H9 (cell line): Measurements from ENCODE around the gene OR13J1. TPM values are rescaled to one million over a fixed set of nuclear protein-coding genes. Genes with fewer than 3 reads are reported as not detected.
A peak's percentile ranks its signal among the peaks of the same experiment; 100 is the strongest.

Experiments used
- DNase-seq: peaks from one replicate; pipeline ENCODE4 v3.0.0-alpha.2; 2017
- H2AFZ ChIP-seq: one replicate; pipeline ENCODE4 v1.6.1; 2013; ENCODE audit warnings: mild to moderate bottlenecking, low read length, control low read depth, moderate library complexity
- H2AK5ac ChIP-seq: 2 replicates; pipeline ENCODE4 v1.6.1; 2013; ENCODE audit warnings: low read length, control low read depth, mixed read lengths; ENCODE audit not compliant: insufficient read length
- H2BK120ac ChIP-seq: one replicate; pipeline ENCODE4 v1.6.1; 2013; ENCODE audit warnings: low read depth, mild to moderate bottlenecking, low read length, control low read depth, inconsistent platforms; ENCODE audit not compliant: poor library complexity, severe bottlenecking
- H2BK12ac ChIP-seq: 2 replicates; pipeline ENCODE4 v1.6.1; 2013; ENCODE audit warnings: low read length, control low read depth, mixed read lengths, low read depth; ENCODE audit not compliant: insufficient read length
- H2BK15ac ChIP-seq: 2 replicates; pipeline ENCODE4 v1.6.1; 2013; ENCODE audit warnings: low read depth, low read length, control low read depth
- H2BK20ac ChIP-seq: one replicate; pipeline ENCODE4 v1.6.1; 2013; ENCODE audit warnings: low read depth, mild to moderate bottlenecking, low read length, control low read depth, inconsistent platforms; ENCODE audit not compliant: poor library complexity, severe bottlenecking
- H2BK5ac ChIP-seq: 2 replicates; pipeline ENCODE4 v1.6.1; 2013; ENCODE audit warnings: low read length, control low read depth, mixed read lengths; ENCODE audit not compliant: insufficient read length
- H3K14ac ChIP-seq: 2 replicates; pipeline ENCODE4 v1.6.1; 2013; ENCODE audit warnings: low read length, control low read depth; ENCODE audit not compliant: insufficient read depth
- H3K18ac ChIP-seq: 2 replicates; pipeline ENCODE4 v1.6.1; 2013; ENCODE audit warnings: low read depth, mild to moderate bottlenecking, mixed read lengths, low read length, control low read depth; ENCODE audit not compliant: insufficient read length
- H3K23ac ChIP-seq: 2 replicates; pipeline ENCODE4 v1.6.1; 2013; ENCODE audit warnings: low read length, control low read depth, mixed read lengths, low read depth; ENCODE audit not compliant: insufficient read length
- H3K23me2 ChIP-seq: 2 replicates; pipeline ENCODE4 v1.6.1; 2013; ENCODE audit warnings: low read depth, mild to moderate bottlenecking, mixed read lengths, low read length, control low read depth; ENCODE audit not compliant: insufficient read length, poor library complexity, severe bottlenecking
- H3K27ac ChIP-seq: 2 replicates; pipeline ENCODE4 v1.5.1; 2013; ENCODE audit warnings: low read length, control low read depth, mixed read lengths, low read depth; ENCODE audit not compliant: insufficient read length
- H3K27me3 ChIP-seq: 2 replicates; pipeline ENCODE4 v1.6.1; 2013; ENCODE audit warnings: low read length, control low read depth, inconsistent platforms; ENCODE audit not compliant: insufficient read depth
- H3K4ac ChIP-seq: 2 replicates; pipeline ENCODE4 v1.6.1; 2013; ENCODE audit warnings: low read depth, mild to moderate bottlenecking, control low read depth, inconsistent platforms, low read length, moderate library complexity
- H3K4me1 ChIP-seq: 2 replicates; pipeline ENCODE4 v1.6.1; 2013; ENCODE audit warnings: low read length, control low read depth, inconsistent platforms; ENCODE audit not compliant: insufficient read depth
- H3K4me2 ChIP-seq: 2 replicates; pipeline ENCODE4 v1.6.1; 2013; ENCODE audit warnings: low read length, control low read depth, mixed read lengths; ENCODE audit not compliant: insufficient read length, insufficient read depth
- H3K56ac ChIP-seq: 2 replicates; pipeline ENCODE4 v1.6.1; 2013; ENCODE audit warnings: low read depth, mild to moderate bottlenecking, mixed read lengths, low read length, control low read depth; ENCODE audit not compliant: insufficient read length
- H3K79me1 ChIP-seq: 2 replicates; pipeline ENCODE4 v1.6.1; 2013; ENCODE audit warnings: low read depth, mild to moderate bottlenecking, moderate library complexity, low read length, control low read depth, inconsistent platforms; ENCODE audit not compliant: insufficient read depth, poor library complexity, severe bottlenecking
- H3K79me2 ChIP-seq: 2 replicates; pipeline ENCODE4 v1.6.1; 2013; ENCODE audit warnings: low read length, control low read depth, inconsistent platforms; ENCODE audit not compliant: insufficient read depth
- H3K9ac ChIP-seq: 2 replicates; pipeline ENCODE4 v1.6.1; 2013; ENCODE audit warnings: low read length, control low read depth, mixed read lengths; ENCODE audit not compliant: insufficient read length; ENCODE audit errors: extremely low read depth
- H3K9me3 ChIP-seq: one replicate; pipeline ENCODE4 v1.6.1; 2013; ENCODE audit warnings: low read depth, low read length, inconsistent platforms; ENCODE audit not compliant: control insufficient read depth
- H3T11ph ChIP-seq: one replicate; pipeline ENCODE4 v1.6.1; 2013; ENCODE audit warnings: mild to moderate bottlenecking, low read length, control low read depth, inconsistent platforms
- H4K20me1 ChIP-seq: one replicate; pipeline ENCODE4 v1.6.1; 2013; ENCODE audit not compliant: control insufficient read depth, insufficient read length, insufficient read depth
- H4K5ac ChIP-seq: 2 replicates; pipeline ENCODE4 v1.6.1; 2013; ENCODE audit warnings: low read depth, mild to moderate bottlenecking, mixed read lengths, low read length, control low read depth; ENCODE audit not compliant: insufficient read length
- H4K8ac ChIP-seq: replicated peaks from 2 replicates; pipeline ENCODE4 v1.6.1; 2013; ENCODE audit warnings: low read length, control low read depth, mixed read lengths, low read depth; ENCODE audit not compliant: insufficient read length
- H4K91ac ChIP-seq: 2 replicates; pipeline ENCODE4 v1.6.1; 2013; ENCODE audit warnings: low read depth, mild to moderate bottlenecking, moderate library complexity, mixed read lengths, low read length, control low read depth; ENCODE audit not compliant: insufficient read length
- H3K27ac Mint-ChIP-seq, 3 experiments: 2 replicates in 2 of 3; 3 replicates in 1 of 3; pipeline ENCODE4 v1.8.0; 2020 to 2021; ENCODE audit warnings: mixed read lengths in 3 of 3, mild to moderate bottlenecking in 1 of 3, moderate library complexity in 1 of 3
- H3K27me3 Mint-ChIP-seq: 2 replicates; pipeline ENCODE4 v1.8.0; 2021; ENCODE audit warnings: low read depth, mild to moderate bottlenecking, moderate library complexity, mixed read lengths
- H3K36me3 Mint-ChIP-seq, 3 experiments: 2 replicates in 2 of 3; 3 replicates in 1 of 3; pipeline ENCODE4 v1.8.0; 2020 to 2021; ENCODE audit warnings: low read depth in 3 of 3, mixed read lengths in 3 of 3; ENCODE audit not compliant: insufficient read depth in 1 of 3
- H3K4me1 Mint-ChIP-seq, 2 experiments: 2 replicates each; pipeline ENCODE4 v1.8.0; 2020; ENCODE audit warnings: mixed read lengths in 2 of 2
- H3K4me3 Mint-ChIP-seq, 2 experiments: 2 replicates in 1 of 2; 3 replicates in 1 of 2; pipeline ENCODE4 v1.8.0; 2020 to 2021; ENCODE audit warnings: mild to moderate bottlenecking in 2 of 2, mixed read lengths in 2 of 2, moderate library complexity in 1 of 2
- H3K9me3 Mint-ChIP-seq, 2 experiments: 2 replicates in 1 of 2; 3 replicates in 1 of 2; pipeline ENCODE4 v1.8.0; 2020; ENCODE audit warnings: mild to moderate bottlenecking in 2 of 2, mixed read lengths in 2 of 2, moderate library complexity in 1 of 2
- CTCF ChIP-seq: fragments of 200-600 bp; sonication (generic); conservative IDR thresholded peaks from 3 replicates; pipeline ENCODE4 v1.8.0; 2021; ENCODE audit warnings: antibody characterized with exemption, mild to moderate bottlenecking
- whole genome bisulfite sequencing: extraction: QIAGEN DNeasy Blood & Tissue Kit; methylation state at CpG from one replicate; pipeline ENCODE4 v1.1.7; 2013; ENCODE audit warnings: missing lambda C conversion rate, low lambda C conversion rate, mixed read lengths; ENCODE audit not compliant: insufficient read length; ENCODE audit errors: extremely low coverage; 5-methylcytosine and 5-hydroxymethylcytosine counted together
- total RNA-seq: library from RNA; stranded (reverse); gene quantifications from 2 replicates; pipeline ENCODE4 v1.2.1, GENCODE V29; 2021

The OR13J1 gene
- total RNA-seq, 1 experiment from 2014 or later: not detected

DNA sequence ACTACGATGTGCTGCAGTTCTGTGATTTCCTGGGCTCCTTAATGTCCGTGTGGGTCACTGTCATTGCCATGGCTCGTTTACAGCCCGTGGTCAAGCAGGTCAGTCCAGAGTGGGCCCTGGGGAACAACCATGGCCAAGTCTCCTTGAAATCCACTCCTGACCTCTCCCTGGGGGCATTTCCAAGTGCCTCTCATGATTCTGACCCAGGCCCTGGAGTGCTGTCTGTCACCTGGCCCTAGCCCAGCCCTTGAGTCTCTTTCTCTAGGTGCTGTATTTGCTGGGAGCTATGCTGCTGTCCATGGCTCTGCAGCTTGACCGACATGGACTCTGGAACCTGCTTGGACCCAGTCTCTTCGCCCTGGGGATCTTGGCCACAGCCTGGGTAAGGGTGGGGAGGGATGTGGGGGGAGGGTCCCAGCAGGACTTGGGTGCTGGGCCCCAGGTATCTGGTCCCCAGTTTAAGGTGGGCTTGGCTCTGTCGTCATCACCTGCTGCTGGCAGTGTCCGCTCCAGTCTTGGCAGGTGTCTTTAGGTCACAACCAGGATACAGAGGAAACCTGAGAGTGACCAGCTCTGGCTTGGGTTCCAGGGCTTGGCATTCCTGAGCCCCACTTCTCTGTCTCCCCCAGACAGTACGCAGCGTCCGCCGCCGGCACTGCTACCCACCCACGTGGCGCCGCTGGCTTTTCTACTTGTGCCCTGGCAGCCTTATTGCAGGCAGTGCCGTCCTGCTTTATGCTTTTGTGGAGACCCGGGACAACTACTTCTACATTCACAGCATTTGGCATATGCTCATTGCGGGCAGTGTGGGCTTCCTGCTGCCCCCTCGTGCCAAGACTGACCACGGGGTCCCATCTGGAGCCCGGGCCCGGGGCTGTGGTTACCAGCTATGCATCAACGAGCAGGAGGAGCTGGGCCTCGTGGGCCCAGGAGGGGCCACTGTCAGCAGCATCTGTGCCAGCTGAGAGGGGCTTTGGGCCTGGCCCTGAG lies 17.0 kb downstream of the OR13J1 start:
- H4K5ac ChIP-seq: no peak overlapping the region
- H3K18ac ChIP-seq: no peak overlapping the region
- no peaks in the 10 kb centered on the region for H3K79me2 ChIP-seq
- no peaks in the 10 kb centered on the region for H3K4me1 Mint-ChIP-seq
- no peak overlapping the region for H2BK5ac ChIP-seq
- no peak overlapping the region for H2BK120ac ChIP-seq
- no peak overlapping the region for H2AFZ ChIP-seq
- H2BK15ac ChIP-seq: no peak overlapping the region
- H4K8ac ChIP-seq: no peak overlapping the region
- peaks cover 0 to 2% (median 2%) of the 10 kb centered on the region in 3 experiments; a peak in 2 of 7 replicates for H3K36me3 Mint-ChIP-seq
- H3K14ac ChIP-seq: no peak overlapping the region
- H3K4me2 ChIP-seq: no peak overlapping the region
- no peaks in the 10 kb centered on the region for H3K79me1 ChIP-seq
- H3K27me3 ChIP-seq: no peaks in the 10 kb centered on the region
- no peak overlapping the region for H3K4me3 Mint-ChIP-seq
- TF ChIP-seq CTCF: no peak
- H3K4ac ChIP-seq: no peak overlapping the region
- no peak overlapping the region for H2BK12ac ChIP-seq
- H3K27ac Mint-ChIP-seq: peak overlapping the region in 1 of 3 experiments; percentile 32; a peak in 1 of 7 replicates
- no peaks in the 10 kb centered on the region for H3K9me3 ChIP-seq
- no peak overlapping the region for H3K23ac ChIP-seq
- no peak overlapping the region for H2AK5ac ChIP-seq
- no peak overlapping the region for H3K27ac ChIP-seq
- no peak overlapping the region for H3K9ac ChIP-seq
- no peak overlapping the region for H4K91ac ChIP-seq
- no peak overlapping the region for H2BK20ac ChIP-seq
- no peak overlapping the region for H3K56ac ChIP-seq
- H3K23me2 ChIP-seq: no peaks in the 10 kb centered on the region
- H4K20me1 ChIP-seq: no peaks in the 10 kb centered on the region
- WGBS: no CpG with 5 or more reads among the region's 25 CpGs
- H3T11ph ChIP-seq: no peak overlapping the region
- DNase-seq: peak; percentile 15
- no peaks in the 10 kb centered on the region for H3K9me3 Mint-ChIP-seq
- peaks cover 5% of the 10 kb centered on the region for H3K27me3 Mint-ChIP-seq
- no peaks in the 10 kb centered on the region for H3K4me1 ChIP-seq
